T-helper 17 cell (primary cell): ENCODE data around the gene HDLBP. TPM values are rescaled to one million over a fixed set of nuclear protein-coding genes. Genes with fewer than 3 reads are reported as not detected.
A peak's percentile ranks its signal among the peaks of the same experiment; 100 is the strongest.

ENCODE experiments used
- ATAC-seq: fragments of 150-1000 bp; cut with Tn5 transposase; 2 replicates; pipeline ENCODE4 v1.10.0; 2021; ENCODE audit warnings: mild to moderate bottlenecking, moderate library complexity
- DNase-seq, 3 donors: peaks; one replicate each; pipeline versions ENCODE4 v3.0.0 to v3.0.0-alpha.2; 2020 to 2021
- H3K9me3 ChIP-seq: one replicate; pipeline ENCODE4 v1.7.0; 2013; ENCODE audit warnings: low read length, mild to moderate bottlenecking; ENCODE audit not compliant: control insufficient read depth, poor library complexity, severe bottlenecking
- H3K27ac Mint-ChIP-seq: one replicate; pipeline ENCODE4 v1.8.0; 2022; ENCODE audit warnings: mild to moderate bottlenecking, moderate library complexity, mixed read lengths
- H3K27me3 Mint-ChIP-seq: one replicate; pipeline ENCODE4 v1.8.0; 2022; ENCODE audit warnings: mixed read lengths
- H3K36me3 Mint-ChIP-seq: one replicate; pipeline ENCODE4 v1.8.0; 2022; ENCODE audit warnings: low read depth, mixed read lengths
- H3K4me1 Mint-ChIP-seq: one replicate; pipeline ENCODE4 v1.8.0; 2022; ENCODE audit warnings: mild to moderate bottlenecking, mixed read lengths
- H3K4me3 Mint-ChIP-seq: one replicate; pipeline ENCODE4 v1.8.0; 2022; ENCODE audit warnings: mild to moderate bottlenecking, moderate library complexity, mixed read lengths
- total RNA-seq, 4 donors: library from RNA in 2 of 4; stranded (reverse) in 2 of 4; gene quantifications; one replicate each; pipeline ENCODE4 v1.2.3 and lab custom pipeline; 2022 to 2026

HDLBP gene
- total RNA-seq, 2 donors from 2014 or later, result 136 to 175 TPM

DNA sequence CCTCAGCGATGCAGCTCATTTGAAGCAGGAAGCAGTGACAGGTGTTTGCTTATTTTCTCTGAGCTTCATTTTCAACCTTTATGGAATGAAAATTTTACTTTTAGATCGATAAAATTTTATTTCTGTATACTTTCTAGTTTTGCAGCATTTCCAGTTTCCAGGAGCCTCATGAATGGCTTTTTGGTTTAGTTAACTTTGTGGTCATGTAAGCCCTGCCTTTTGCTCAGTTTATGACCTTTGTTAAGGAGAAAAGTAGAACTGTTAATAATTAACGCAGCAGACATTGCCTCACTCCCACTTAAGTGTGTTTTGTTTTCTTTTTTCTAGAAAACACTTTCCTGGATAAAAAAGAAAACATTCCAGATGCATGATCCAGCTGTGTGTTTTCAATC, 36.2 kb upstream of the HDLBP start:
- H3K27me3 Mint-ChIP-seq, result no peaks in the 10 kb centered on the region
- H3K9me3 ChIP-seq, result no peaks in the 10 kb centered on the region
- H3K36me3 Mint-ChIP-seq, result peaks cover 5% of the 10 kb centered on the region
- H3K4me3 Mint-ChIP-seq, result no peak overlapping the region
- no peak for ATAC-seq
- no peak overlapping the region for H3K27ac Mint-ChIP-seq
- H3K4me1 Mint-ChIP-seq, result peaks cover 4% of the 10 kb centered on the region
- DNase-seq, result no peak

DNA sequence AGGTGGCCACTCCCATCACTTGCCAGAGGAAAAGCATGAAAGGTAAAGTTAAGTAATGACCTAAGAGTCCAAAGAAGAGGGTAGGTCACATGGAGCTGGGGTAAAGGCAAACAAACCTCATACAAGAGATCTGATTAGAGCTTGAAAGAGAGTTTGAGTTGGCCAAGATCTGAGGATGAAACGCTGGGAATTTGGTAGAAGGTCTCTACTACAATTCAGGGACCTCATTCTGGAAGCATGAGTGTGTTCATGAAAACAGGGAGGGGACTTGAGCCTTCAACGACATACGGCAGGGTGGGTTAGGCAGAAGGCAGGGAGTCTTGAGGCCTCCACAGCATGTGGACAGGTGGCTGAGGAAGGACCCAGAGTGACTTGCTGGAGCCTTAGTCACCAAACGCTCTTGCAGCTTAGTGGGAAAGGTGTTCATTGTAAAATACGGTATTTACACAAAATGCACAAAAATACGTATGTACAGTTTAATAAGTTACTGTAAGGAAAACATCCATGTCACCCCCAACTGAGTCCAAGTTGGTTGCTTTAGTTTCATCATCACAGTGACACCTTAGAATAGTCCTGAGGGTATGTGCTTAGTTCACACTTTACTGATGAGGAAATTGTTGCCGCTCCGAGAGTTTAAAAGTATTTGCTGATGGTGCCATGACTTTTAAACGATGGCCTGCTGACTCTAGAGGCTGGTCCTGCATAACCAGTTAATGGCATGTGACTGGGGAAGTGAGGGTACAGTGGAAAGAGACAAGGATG, 35.6 kb upstream of the HDLBP start:
- Mint-ChIP-seq H3K27ac (no peak overlapping the region), H3K27me3 (no peaks in the 10 kb centered on the region), H3K4me1 (peaks cover 4% of the 10 kb centered on the region), H3K4me3 (no peak overlapping the region), H3K36me3 (peaks cover 5% of the 10 kb centered on the region)
- H3K9me3 ChIP-seq, result no peaks in the 10 kb centered on the region
- DNase-seq (no peak), ATAC-seq (no peak)

DNA sequence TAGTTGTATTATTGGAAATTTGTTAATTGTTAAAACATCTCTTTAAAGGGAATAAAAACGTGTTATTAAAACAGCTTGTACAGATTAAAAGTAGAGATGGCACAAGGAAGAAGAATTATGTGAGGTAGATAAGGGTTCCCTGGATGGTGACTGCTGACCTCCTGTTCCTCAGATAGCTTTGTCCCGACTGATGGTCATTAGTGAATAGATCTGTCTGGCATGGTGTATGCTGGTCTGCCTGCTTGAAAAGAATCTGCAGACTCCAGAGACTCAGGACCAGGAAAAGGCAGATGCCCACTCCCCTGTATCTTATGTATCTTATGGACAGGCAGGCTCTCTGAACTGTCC, 35.0 kb upstream of the HDLBP start:
- no peak for ATAC-seq
- no peak overlapping the region for H3K27ac Mint-ChIP-seq
- no peaks in the 10 kb centered on the region for H3K9me3 ChIP-seq
- no peak overlapping the region for H3K4me3 Mint-ChIP-seq
- H3K4me1 Mint-ChIP-seq, result peaks cover 4% of the 10 kb centered on the region
- DNase-seq, result no peak
- no peaks in the 10 kb centered on the region for H3K27me3 Mint-ChIP-seq
- H3K36me3 Mint-ChIP-seq, result peaks cover 5% of the 10 kb centered on the region

DNA sequence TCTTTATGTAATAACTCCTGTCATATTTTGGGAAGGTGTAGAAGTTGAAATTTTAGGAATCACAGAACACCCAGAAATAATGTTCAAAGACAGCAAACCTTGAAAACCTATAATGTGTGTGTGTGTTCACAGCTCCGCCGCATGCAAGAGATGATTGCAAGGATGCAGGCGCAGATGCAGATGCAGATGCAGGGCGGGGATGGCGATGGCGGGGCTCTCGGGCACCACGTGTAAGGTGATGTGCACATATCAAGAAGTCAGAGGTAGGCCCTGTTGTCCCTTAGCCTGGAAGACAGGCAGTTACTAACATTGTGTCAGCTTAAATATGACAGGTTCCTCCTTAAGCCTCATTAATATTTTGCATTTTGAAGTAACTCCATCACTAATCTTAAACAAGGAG, 34.5 kb upstream of the HDLBP start:
- H3K9me3 ChIP-seq, result no peaks in the 10 kb centered on the region
- peaks cover 4% of the 10 kb centered on the region for H3K4me1 Mint-ChIP-seq
- peaks cover 5% of the 10 kb centered on the region for H3K36me3 Mint-ChIP-seq
- DNase-seq (no peak), ATAC-seq (no peak)
- H3K4me3 Mint-ChIP-seq, result no peak overlapping the region
- H3K27ac Mint-ChIP-seq, result no peak overlapping the region
- no peaks in the 10 kb centered on the region for H3K27me3 Mint-ChIP-seq

DNA sequence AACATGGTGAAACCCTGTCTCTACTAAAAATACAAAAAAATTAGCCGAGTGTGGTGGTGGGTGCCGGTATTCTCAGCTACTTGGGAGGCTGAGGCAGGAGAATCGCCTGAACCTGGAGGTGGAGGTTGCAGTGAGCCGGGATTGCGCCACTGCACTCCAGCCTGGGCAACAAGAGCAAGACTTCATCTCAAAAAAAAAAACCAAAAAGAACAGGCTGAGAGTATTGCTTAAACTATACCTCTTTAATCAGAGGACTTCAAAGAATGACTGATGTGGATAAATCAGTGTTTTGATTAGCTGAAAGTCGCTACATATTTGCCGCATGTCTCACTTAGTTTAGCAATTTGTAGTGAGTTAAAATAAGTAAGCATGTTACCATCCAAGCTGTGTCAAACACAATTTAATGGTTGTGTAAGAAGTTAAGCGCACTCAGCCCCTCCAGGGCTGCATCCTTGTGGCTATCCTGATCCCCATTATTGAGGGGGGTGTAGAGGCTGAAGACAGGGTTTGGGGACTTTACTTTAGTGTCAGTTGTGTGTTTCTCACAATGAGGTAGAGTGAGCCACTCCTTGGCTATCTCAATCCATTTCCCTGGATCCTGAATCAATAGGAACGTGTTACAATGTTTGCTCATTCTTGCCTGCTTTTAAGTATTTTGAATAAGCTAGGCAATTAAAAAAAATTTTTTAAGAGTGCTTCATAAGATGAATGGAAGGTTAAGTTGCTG, 29.6 kb upstream of the HDLBP start:
- ATAC-seq, result no peak
- H3K27ac Mint-ChIP-seq, result no peak overlapping the region
- H3K36me3 Mint-ChIP-seq, result peaks cover 13% of the 10 kb centered on the region
- no peak for DNase-seq
- peaks cover 13% of the 10 kb centered on the region for H3K4me1 Mint-ChIP-seq
- H3K9me3 ChIP-seq, result no peaks in the 10 kb centered on the region
- no peak overlapping the region for H3K4me3 Mint-ChIP-seq
- H3K27me3 Mint-ChIP-seq, result no peaks in the 10 kb centered on the region

DNA sequence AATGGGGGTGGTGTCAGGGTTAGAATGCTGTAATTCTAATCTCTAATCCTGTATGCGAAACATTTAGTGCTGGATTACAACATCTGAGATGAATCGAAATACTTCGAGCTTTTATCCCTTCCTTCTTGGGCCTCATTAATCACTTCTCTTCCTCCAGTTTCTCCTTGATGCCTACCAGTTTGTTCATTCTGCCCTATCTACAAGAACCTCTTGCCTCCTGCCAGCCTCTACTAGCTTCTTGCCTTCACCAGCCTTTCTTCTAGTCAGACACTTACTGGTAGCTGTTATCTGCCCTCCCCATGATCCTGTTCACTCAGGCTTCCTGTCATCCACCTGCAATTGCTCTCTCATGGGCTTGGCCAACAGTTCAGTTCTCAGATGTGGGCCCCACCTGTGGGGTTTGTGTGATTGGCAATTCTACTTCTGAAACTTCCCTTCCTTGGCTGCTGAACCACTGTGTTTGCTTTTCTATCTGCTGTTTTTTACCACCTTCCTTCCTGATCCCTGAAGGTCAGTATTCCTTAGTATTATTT, 25.2 kb upstream of the HDLBP start:
- peak; percentile 57 for ATAC-seq
- Mint-ChIP-seq H3K36me3 (peaks cover 12% of the 10 kb centered on the region), H3K27me3 (no peaks in the 10 kb centered on the region), H3K4me1 (peaks cover 27% of the 10 kb centered on the region), H3K27ac (peak overlapping the region; percentile 79), H3K4me3 (no peak overlapping the region)
- DNase-seq, result no peak
- no peaks in the 10 kb centered on the region for H3K9me3 ChIP-seq

DNA sequence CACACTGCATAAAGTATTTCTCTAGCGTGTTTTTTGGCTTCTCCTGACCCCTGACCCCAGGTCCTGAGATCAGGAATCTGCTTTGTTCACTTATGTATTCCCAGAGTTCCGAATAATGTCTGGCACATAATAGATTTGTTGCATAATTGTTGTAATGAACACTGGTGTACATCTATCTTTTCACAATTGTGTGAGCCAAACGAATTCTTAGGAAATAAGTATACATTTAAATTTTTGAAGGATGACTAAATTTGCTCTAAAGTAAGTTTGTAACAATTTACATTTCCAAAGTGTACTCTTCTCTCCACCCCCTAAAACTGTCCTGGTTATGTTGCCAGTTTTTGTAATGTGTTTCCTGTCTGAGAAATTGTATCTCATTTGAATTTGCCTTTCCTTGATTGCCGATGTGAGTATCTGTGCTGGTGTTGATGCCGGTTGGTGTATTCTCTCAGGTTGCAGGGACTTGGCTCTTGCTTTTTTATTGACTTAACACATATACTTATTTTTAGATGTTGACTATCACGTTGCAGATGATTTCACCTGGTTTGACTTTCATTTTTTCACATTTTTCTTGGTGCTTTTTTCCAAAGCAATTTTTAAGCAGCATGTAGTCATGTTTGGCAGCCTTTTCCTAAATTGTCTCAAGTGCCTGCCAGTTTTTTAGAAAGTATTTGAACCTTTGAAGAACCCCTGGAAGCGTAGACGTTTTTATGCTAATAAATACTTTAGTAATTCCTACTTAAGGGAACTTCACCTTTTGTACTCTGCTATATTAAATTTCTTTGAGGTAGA, 24.6 kb upstream of the HDLBP start:
- H3K4me1 Mint-ChIP-seq, result peaks cover 28% of the 10 kb centered on the region
- no peak for DNase-seq
- peaks cover 12% of the 10 kb centered on the region for H3K36me3 Mint-ChIP-seq
- peak overlapping the region; percentile 15 for H3K4me3 Mint-ChIP-seq
- no peaks in the 10 kb centered on the region for H3K27me3 Mint-ChIP-seq
- no peaks in the 10 kb centered on the region for H3K9me3 ChIP-seq
- no peak for ATAC-seq
- peak overlapping the region; percentile 79 for H3K27ac Mint-ChIP-seq

DNA sequence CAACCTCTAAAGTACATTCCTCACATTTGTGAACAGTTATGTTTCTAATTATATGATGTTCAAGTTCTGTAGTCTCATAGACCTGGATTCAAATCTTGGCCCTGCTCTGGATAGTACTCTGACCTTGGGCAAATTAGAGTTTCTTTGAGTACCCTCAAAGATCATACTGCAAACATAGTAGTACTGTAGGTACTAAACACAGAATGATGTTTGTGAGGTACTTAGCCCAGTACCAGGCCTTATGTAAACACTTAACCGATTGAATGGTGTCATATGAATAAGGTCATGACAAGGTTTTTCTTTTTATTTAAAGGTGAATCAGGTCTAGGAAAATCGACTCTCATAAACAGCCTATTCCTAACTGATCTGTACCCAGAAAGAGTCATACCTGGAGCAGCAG, 19.3 kb upstream of the HDLBP start:
- peaks cover 4% of the 10 kb centered on the region for H3K36me3 Mint-ChIP-seq
- ATAC-seq (no peak), DNase-seq (no peak)
- H3K27ac Mint-ChIP-seq, result peak overlapping the region; percentile 19
- peaks cover 19% of the 10 kb centered on the region for H3K4me1 Mint-ChIP-seq
- H3K4me3 Mint-ChIP-seq, result no peak overlapping the region
- no peaks in the 10 kb centered on the region for H3K9me3 ChIP-seq
- H3K27me3 Mint-ChIP-seq, result no peaks in the 10 kb centered on the region

DNA sequence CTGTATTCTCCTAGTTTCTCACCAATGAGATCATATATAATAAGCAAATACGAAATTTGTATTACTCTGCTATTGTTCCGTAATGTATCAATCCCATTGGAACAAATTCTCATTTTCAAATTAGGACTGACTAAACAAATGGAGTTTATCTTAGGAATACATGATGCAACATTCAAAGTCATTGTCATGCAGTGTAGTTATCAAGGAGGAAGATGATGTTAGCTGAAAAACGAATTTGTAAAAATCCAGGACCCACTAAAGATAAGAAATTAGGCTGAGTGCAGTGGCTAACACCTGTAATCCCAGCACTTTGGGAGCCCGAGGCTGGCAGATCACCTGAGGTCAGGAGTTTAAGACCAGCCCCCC, 15.1 kb upstream of the HDLBP start:
- ATAC-seq (no peak), DNase-seq (no peak)
- H3K9me3 ChIP-seq, result no peaks in the 10 kb centered on the region
- Mint-ChIP-seq H3K36me3 (peaks cover 6% of the 10 kb centered on the region), H3K27ac (no peak overlapping the region), H3K4me3 (no peak overlapping the region), H3K4me1 (peaks cover 16% of the 10 kb centered on the region), H3K27me3 (no peaks in the 10 kb centered on the region)

DNA sequence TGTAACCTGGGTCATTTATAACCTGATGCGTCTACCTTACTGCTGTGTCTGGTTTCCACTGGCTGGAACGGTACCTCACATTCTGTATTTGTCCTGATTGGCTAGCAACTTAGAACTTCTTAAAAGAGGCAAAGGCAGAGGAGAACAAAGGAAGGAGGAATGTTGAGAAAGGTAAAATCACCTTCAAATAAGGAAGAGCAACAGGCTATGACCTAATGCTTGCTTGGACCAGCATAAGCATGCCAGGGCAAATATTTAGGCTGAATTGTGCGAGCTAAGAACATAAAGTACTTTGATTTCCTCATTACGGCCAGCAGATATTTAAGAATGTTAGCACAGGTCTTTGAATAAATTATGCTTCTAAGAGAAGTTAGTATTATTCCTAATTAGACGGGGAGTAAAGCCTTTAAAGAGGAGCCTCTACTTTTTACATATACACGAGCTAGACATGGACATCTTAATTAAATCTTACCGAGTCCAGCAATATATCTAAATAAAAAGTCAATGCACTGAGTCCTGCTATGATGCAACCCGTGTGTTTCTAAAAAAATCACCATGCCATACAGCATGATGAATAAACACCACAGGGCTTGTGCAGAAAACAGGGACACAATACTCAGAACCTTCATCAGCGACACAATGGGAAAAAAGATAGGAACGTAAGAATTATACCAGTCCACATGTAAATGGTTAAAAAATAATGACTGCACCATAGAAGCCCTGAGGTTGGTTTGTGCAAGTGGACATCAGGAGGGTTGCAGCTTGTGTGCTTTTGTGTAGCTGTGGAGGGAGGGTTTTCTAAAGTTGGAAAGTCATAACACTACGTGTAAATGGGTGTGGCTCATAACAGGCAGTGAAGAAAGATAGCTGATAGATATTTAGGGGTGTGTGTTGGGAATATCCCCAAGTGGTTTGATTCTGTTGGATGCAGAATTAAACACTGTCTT, 14.5 kb upstream of the HDLBP start:
- Mint-ChIP-seq H3K4me3 (no peak overlapping the region), H3K27ac (no peak overlapping the region), H3K27me3 (no peaks in the 10 kb centered on the region), H3K4me1 (peaks cover 19% of the 10 kb centered on the region), H3K36me3 (peaks cover 9% of the 10 kb centered on the region)
- ATAC-seq (no peak), DNase-seq (no peak)
- no peaks in the 10 kb centered on the region for H3K9me3 ChIP-seq

DNA sequence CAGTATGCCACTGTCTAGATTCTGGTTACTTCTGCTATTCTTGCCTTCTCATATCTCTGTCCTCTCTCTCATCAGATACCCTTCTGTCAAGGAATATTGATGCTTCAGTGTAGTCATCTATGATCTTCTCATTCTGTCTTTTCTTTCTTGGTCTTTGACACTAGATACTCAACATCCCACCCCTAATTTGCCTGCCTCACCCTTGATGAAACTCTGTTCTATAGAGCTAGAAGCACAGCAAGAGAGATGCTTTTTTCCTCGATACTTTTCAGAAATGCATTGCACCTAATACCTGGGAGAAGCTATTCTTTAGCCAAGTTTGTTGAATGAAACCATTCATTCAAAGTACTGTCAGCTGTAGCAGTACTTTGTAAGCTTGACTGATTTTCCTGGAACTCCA, 9.8 kb upstream of the HDLBP start:
- Mint-ChIP-seq H3K36me3 (peaks cover 11% of the 10 kb centered on the region), H3K27me3 (no peaks in the 10 kb centered on the region), H3K4me3 (no peak overlapping the region), H3K4me1 (peaks cover 34% of the 10 kb centered on the region), H3K27ac (peak overlapping the region; percentile 34)
- DNase-seq (no peak), ATAC-seq (no peak)
- H3K9me3 ChIP-seq, result no peaks in the 10 kb centered on the region

DNA sequence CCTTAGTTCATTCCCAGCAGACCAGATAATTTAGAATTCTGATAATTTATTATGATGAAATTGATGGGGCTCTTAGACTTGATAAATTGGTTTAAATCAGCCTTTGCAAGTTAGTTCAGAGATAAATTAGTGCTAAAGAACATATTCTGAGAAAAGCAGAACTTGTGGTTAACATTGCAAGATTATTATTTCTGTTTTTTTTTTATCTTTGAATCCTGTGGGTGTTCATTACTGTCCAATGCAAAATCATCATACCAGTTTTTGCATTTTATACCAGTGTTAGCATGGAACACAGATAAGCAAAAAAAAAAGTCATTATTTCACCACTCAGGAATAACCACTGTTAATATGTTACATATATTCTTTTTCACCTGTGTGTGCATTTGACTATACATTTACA, 9.3 kb upstream of the HDLBP start:
- H3K27me3 Mint-ChIP-seq, result no peaks in the 10 kb centered on the region
- peaks cover 39% of the 10 kb centered on the region for H3K4me1 Mint-ChIP-seq
- peak overlapping the region; percentile 39 for H3K27ac Mint-ChIP-seq
- DNase-seq (no peak), ATAC-seq (no peak)
- no peak overlapping the region for H3K4me3 Mint-ChIP-seq
- peaks cover 14% of the 10 kb centered on the region for H3K36me3 Mint-ChIP-seq
- H3K9me3 ChIP-seq, result no peaks in the 10 kb centered on the region
